ENCODE data around the gene GSTA2.
"Not testable (repeated sequence)": the region's sequence is repeated elsewhere in the genome, so short reads cannot be mapped to it uniquely, and the experiment has no call there.

DNA sequence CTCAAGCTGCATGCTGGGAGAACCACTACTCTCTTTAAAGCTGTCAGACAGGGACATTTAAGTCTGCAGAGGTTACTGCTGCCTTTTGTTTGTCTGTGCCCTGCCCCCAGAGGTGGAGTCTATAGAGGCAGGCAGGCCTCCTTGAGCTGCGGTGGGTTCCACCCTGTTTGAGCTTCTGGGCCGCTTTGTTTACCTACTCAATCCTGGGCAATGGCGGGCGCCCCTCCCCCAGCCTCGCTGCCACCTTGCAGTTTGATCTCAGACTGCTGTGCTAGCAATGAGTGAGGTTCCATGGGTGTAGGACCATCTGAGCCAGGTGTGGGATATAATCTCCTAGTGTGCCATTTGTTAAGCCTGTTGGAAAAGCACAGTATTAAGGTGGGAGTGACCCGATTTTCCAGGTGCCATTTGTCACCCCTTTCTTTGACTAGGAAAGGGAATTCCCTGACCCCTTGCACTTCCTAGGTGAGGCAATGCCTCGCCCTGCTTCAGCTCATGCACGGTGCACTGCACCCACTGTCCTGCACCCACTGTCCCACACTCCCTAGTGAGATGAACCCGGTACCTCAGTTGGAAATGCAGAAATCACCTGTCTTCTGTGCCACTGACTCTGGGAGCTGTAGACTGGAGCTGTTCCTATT, 13.6 kb upstream of the GSTA2 start:
- TF ChIP-seq CTCF, POLR2AphosphoS5 (IDR thresholded peaks at IDR 0.05): not testable (repeated sequence)

All from breast epithelium (tissue), 3 donors.